ENCODE results near the gene ACAD10. TPM values are rescaled to one million over a fixed set of nuclear protein-coding genes. Genes with fewer than 3 reads are reported as not detected.

The ACAD10 gene
- total RNA-seq, 3 donors from 2014 or later = 17.9 to 24.1 (median 18.7) TPM

DNA sequence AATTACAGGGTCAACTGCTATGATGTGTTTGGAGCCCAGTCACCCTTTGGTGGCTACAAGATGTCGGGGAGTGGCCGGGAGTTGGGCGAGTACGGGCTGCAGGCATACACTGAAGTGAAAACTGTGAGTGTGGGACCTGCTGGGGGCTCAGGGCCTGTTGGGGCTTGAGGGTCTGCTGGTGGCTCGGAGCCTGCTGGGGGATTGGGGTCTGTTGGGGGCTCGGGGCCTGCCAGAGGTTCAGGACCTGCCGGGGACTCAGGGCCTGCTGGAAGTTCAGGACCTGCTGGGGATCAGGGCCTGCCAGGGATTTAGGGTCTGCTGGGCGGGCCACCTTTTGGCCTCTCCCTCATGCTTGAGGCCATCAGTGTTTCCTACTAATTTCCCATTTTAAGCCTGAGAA is 118.0 kb downstream of the ACAD10 start:
- intact Hi-C loops (cut with DNase I; ENCODE audit: low total_unique reads) = no loop called here
- H3K36me3 ChIP-seq = no peaks in the 10 kb centered on the region
- TF ChIP-seq POLR2A (IDR thresholded peaks at IDR 0.05) (no peak), POLR2AphosphoS5 (IDR thresholded peaks at IDR 0.05) (no peak)
- TF ChIP-seq, protein P1, sequence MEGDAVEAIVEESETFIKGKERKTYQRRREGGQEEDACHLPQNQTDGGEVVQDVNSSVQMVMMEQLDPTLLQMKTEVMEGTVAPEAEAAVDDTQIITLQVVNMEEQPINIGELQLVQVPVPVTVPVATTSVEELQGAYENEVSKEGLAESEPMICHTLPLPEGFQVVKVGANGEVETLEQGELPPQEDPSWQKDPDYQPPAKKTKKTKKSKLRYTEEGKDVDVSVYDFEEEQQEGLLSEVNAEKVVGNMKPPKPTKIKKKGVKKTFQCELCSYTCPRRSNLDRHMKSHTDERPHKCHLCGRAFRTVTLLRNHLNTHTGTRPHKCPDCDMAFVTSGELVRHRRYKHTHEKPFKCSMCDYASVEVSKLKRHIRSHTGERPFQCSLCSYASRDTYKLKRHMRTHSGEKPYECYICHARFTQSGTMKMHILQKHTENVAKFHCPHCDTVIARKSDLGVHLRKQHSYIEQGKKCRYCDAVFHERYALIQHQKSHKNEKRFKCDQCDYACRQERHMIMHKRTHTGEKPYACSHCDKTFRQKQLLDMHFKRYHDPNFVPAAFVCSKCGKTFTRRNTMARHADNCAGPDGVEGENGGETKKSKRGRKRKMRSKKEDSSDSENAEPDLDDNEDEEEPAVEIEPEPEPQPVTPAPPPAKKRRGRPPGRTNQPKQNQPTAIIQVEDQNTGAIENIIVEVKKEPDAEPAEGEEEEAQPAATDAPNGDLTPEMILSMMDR (IDR thresholded peaks at IDR 0.05) = no peak

DNA sequence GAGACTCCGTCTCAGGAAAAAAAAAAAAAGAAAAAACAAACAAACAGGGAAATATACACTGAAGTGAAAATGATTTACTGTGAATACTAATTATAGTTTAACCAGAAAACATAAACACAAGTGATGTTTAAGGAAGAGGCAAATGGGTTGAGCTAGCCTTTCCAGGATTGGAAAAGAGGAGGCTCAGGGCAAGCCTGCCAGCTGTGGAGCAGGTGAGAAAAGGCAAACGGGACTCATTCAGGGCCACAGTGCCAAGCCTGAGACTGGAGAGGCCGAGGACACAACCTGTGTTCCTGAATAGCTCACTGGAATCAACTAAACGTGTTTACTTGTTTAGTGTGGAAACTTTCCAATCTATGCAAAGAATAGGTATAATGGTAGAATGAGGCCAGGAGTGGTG is 120.5 kb downstream of the ACAD10 start:
- no peaks in the 10 kb centered on the region for H3K36me3 ChIP-seq
- TF ChIP-seq, protein P1 (IDR thresholded peaks at IDR 0.05) = no peak
- TF ChIP-seq POLR2AphosphoS5 (IDR thresholded peaks at IDR 0.05) = no peak
- TF ChIP-seq POLR2A (IDR thresholded peaks at IDR 0.05) = no peak
- no peaks in the 10 kb centered on the region for H3K27me3 ChIP-seq
- no peaks in the 10 kb centered on the region for H3K4me1 ChIP-seq
- no peak overlapping the region for H3K27ac ChIP-seq
- intact Hi-C loops (cut with DNase I; ENCODE audit: low total_unique reads) = no loop called here
- no peak for DNase-seq (ENCODE audit: low spot score in 2 of 2)
- H3K9me3 ChIP-seq = no peaks in the 10 kb centered on the region
- no peak overlapping the region for H3K4me3 ChIP-seq

More for the DNA sequence above, 118.0 kb downstream of the ACAD10 start:
- no peak for DNase-seq (ENCODE audit: low spot score in 2 of 2)
- Histone ChIP-seq H3K27me3 (no peaks in the 10 kb centered on the region), H3K9me3 (no peaks in the 10 kb centered on the region), H3K27ac (no peak overlapping the region), H3K4me3 (no peak overlapping the region), H3K4me1 (no peaks in the 10 kb centered on the region)

Other genes starting within 250 kb of the ACAD10 start
- 10 to 100 TPM; 36.6 to 66.2 (median 64.0) TPM for gene ATXN2, start 86.7 kb upstream of the ACAD10 start, total RNA-seq
- gene BRAP, start 97 bp upstream of the ACAD10 start, total RNA-seq = 10 to 100 TPM; 17.4 to 23.7 (median 20.5) TPM
- 100 to 1,000 TPM in 1 of 3 donors, 10 to 100 TPM in 2; 56.4 to 433 (median 63.4) TPM for gene ALDH2, start 80.9 kb downstream of the ACAD10 start, total RNA-seq
- gene MAPKAPK5, start 156.2 kb downstream of the ACAD10 start, total RNA-seq = 10 to 100 TPM; 38.2 to 59.7 (median 40.0) TPM